GM12891 (cell line): ENCODE measurements around the gene KCNN4.

Source experiments
- POLR2A ChIP-seq: IDR thresholded peaks from 2 replicates; pipeline ENCODE4 v1.6.1; 2011; ENCODE audit warnings: low read depth, low read length, control low read depth
- POLR2AphosphoS5 ChIP-seq: IDR thresholded peaks from 2 replicates; pipeline ENCODE4 v1.6.1; 2011; ENCODE audit warnings: low read depth, low read length, control low read depth
- SPI1 ChIP-seq: IDR thresholded peaks from 2 replicates; pipeline ENCODE4 v1.6.1; 2011; ENCODE audit warnings: low read depth, low read length, control low read depth
- TAF1 ChIP-seq: IDR thresholded peaks from 2 replicates; pipeline ENCODE4 v1.6.1; 2011; ENCODE audit warnings: low read depth, low read length, control low read depth

- TF ChIP-seq POLR2AphosphoS5 = no peak
- TF ChIP-seq POLR2A = no peak
- TF ChIP-seq TAF1 = no peak
- no peak for TF ChIP-seq SPI1
Measured at GRCh38 chr19:43738780-43739211, 42.0 kb downstream of the KCNN4 start.
